ENCODE measurements around the gene UBE4A. TPM values are rescaled to one million over a fixed set of nuclear protein-coding genes. Genes with fewer than 3 reads are reported as not detected.
A peak's percentile ranks its signal among the peaks of the same experiment; 100 is the strongest.

The UBE4A gene
- total and polyA plus RNA-seq, 9 of the 15 experiments (the other 6 are each of a cell fraction or from before 2014, with no cell fraction given), result 13.5 to 45.2 (median 26.8) TPM

DNA sequence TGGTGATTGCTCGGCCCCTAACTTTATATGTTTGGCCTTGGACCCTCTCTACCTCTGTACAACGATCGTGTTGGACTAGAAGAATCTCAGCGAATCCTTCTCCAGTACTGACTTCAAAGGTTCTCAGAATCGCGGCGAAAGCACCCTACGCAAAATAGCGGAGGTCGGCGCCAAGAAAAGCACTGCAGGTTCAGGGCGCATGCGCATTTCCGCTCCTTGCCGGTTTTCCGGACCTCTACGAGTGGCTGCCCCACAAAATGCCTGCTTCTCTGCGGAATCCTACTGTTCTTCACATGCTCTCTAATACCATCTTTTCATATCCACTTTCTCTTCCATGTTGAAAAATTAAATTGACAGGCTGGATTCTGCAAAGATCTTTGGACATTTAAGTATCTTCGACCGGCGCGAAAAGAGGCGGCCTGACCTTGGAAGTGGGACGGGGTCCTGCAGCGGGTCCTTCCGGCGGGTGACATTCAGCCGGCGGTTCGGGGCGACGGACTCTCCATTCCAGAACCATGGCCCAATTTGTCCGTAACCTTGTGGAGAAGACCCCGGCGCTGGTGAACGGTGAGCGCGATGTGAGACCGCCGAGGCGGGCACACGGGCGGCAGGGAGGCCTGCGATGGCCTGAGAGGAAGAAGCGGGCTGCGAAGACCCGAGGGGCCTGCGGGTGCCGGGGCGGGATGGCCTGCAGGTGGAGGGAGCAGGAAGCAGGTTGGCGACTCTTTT is 41.9 kb downstream of the UBE4A start, which contains the start of gene ATP5MG (continued):
- TF ChIP-seq CAMTA2 (CRISPR knock-in tag; conservative IDR thresholded peaks at IDR 0.05) (no peak), ZNF134 (CRISPR knock-in tag; conservative IDR thresholded peaks at IDR 0.05) (no peak), NR2C1 (IDR thresholded peaks at IDR 0.05) (peak; percentile 74), NR2C1 (tag; IDR thresholded peaks at IDR 0.05) (peak; percentile 83), RFX7 (CRISPR knock-in tag; IDR thresholded peaks at IDR 0.05) (no peak), ZNF239 (CRISPR knock-in tag; IDR thresholded peaks at IDR 0.05) (no peak), EZH2 (IDR thresholded peaks at IDR 0.05; ENCODE audit: borderline replicate concordance, low read depth, low read length) (no peak), MTA2 (IDR thresholded peaks at IDR 0.05; ENCODE audit: low read depth) (no peak), SLC30A9 (CRISPR knock-in tag; IDR thresholded peaks at IDR 0.05) (no peak), ZNF717 (CRISPR knock-in tag; IDR thresholded peaks at IDR 0.05) (no peak), HMG20B (CRISPR knock-in tag; IDR thresholded peaks at IDR 0.05) (no peak)
- TF ChIP-seq, protein P1, sequence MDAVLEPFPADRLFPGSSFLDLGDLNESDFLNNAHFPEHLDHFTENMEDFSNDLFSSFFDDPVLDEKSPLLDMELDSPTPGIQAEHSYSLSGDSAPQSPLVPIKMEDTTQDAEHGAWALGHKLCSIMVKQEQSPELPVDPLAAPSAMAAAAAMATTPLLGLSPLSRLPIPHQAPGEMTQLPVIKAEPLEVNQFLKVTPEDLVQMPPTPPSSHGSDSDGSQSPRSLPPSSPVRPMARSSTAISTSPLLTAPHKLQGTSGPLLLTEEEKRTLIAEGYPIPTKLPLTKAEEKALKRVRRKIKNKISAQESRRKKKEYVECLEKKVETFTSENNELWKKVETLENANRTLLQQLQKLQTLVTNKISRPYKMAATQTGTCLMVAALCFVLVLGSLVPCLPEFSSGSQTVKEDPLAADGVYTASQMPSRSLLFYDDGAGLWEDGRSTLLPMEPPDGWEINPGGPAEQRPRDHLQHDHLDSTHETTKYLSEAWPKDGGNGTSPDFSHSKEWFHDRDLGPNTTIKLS (IDR thresholded peaks at IDR 0.05; ENCODE audit: borderline replicate concordance, low read depth), result no peak
- TF ChIP-seq, protein P2, sequence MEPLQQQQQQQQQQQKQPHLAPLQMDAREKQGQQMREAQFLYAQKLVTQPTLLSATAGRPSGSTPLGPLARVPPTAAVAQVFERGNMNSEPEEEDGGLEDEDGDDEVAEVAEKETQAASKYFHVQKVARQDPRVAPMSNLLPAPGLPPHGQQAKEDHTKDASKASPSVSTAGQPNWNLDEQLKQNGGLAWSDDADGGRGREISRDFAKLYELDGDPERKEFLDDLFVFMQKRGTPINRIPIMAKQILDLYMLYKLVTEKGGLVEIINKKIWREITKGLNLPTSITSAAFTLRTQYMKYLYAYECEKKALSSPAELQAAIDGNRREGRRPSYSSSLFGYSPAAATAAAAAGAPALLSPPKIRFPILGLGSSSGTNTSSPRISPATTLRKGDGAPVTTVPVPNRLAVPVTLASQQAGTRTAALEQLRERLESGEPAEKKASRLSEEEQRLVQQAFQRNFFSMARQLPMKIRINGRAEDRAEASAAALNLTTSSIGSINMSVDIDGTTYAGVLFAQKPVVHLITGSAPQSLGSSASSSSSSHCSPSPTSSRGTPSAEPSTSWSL (CRISPR knock-in tag; IDR thresholded peaks at IDR 0.05; ENCODE audit: borderline replicate concordance), result no peak
- TF ChIP-seq, protein P3, sequence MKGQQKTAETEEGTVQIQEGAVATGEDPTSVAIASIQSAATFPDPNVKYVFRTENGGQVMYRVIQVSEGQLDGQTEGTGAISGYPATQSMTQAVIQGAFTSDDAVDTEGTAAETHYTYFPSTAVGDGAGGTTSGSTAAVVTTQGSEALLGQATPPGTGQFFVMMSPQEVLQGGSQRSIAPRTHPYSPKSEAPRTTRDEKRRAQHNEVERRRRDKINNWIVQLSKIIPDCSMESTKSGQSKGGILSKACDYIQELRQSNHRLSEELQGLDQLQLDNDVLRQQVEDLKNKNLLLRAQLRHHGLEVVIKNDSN (CRISPR knock-in tag; IDR thresholded peaks at IDR 0.05), result no peak
- TF ChIP-seq, protein P4, sequence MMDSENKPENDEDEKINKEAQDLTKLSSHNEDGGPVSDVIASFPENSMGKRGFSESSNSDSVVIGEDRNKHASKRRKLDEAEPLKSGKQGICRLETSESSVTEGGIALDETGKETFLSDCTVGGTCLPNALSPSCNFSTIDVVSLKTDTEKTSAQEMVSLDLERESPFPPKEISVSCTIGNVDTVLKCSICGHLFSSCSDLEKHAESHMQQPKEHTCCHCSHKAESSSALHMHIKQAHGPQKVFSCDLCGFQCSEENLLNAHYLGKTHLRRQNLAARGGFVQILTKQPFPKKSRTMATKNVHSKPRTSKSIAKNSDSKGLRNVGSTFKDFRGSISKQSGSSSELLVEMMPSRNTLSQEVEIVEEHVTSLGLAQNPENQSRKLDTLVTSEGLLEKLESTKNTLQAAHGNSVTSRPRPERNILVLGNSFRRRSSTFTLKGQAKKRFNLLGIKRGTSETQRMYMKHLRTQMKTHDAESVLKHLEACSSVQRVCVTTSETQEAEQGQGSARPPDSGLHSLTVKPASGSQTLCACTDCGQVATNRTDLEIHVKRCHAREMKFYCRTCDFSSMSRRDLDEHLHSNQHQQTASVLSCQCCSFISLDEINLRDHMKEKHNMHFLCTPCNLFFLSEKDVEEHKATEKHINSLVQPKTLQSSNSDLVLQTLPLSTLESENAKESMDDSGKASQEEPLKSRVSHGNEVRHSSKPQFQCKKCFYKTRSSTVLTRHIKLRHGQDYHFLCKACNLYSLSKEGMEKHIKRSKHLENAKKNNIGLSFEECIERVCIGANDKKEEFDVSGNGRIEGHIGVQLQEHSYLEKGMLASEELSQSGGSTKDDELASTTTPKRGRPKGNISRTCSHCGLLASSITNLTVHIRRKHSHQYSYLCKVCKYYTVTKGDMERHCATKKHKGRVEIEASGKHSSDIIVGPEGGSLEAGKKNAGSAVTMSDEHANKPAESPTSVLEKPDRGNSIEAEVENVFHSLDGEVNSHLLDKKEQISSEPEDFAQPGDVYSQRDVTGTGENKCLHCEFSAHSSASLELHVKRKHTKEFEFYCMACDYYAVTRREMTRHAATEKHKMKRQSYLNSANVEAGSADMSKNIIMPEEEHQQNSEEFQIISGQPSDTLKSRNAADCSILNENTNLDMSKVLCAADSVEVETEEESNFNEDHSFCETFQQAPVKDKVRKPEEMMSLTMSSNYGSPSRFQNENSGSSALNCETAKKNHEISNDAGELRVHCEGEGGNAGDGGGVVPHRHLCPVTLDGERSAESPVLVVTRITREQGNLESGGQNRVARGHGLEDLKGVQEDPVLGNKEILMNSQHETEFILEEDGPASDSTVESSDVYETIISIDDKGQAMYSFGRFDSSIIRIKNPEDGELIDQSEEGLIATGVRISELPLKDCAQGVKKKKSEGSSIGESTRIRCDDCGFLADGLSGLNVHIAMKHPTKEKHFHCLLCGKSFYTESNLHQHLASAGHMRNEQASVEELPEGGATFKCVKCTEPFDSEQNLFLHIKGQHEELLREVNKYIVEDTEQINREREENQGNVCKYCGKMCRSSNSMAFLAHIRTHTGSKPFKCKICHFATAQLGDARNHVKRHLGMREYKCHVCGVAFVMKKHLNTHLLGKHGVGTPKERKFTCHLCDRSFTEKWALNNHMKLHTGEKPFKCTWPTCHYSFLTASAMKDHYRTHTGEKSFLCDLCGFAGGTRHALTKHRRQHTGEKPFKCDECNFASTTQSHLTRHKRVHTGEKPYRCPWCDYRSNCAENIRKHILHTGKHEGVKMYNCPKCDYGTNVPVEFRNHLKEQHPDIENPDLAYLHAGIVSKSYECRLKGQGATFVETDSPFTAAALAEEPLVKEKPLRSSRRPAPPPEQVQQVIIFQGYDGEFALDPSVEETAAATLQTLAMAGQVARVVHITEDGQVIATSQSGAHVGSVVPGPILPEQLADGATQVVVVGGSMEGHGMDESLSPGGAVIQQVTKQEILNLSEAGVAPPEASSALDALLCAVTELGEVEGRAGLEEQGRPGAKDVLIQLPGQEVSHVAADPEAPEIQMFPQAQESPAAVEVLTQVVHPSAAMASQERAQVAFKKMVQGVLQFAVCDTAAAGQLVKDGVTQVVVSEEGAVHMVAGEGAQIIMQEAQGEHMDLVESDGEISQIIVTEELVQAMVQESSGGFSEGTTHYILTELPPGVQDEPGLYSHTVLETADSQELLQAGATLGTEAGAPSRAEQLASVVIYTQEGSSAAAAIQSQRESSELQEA (IDR thresholded peaks at IDR 0.05; ENCODE audit: low read depth), result no peak

Measured in K562 (cell line).